ENCODE results near the gene APOA1.

APOA1 gene

DNA sequence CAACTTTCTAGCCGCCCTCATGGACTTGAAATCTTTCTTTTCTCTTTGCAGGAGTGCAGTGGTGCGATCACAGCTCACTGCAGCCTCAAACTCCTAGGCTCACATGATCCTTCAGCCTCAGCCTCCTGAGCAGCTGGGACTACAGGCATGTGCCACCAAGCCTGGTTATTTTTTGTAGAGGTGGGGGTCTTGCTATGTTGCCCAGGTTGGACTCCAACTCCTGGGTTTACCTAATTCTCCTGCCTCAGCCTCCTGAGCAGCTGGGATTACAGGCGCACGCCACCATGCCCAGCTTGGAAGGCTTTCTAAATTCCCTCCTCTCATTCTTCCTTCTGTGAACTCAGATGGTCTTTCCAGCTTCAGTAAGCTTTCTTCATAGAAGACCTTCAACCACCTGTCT, 4.7 kb upstream of the APOA1 start:
- Histone ChIP-seq H3K36me3 (ENCODE audit: insufficient read depth, low read length) (peaks cover 32% of the 10 kb centered on the region), H3K79me2 (ENCODE audit: insufficient read depth, low read length) (no peaks in the 10 kb centered on the region), H3K4me3 (ENCODE audit: low read depth in 1 of 2, low read length in 2 of 2) (no peak overlapping the region), H2AFZ (ENCODE audit: low read depth, low read length) (no peak overlapping the region), H3K9ac (ENCODE audit: low read depth, low read length) (no peak overlapping the region), H3K4me1 (ENCODE audit: insufficient read depth, low read length) (no peaks in the 10 kb centered on the region), H3K27me3 (ENCODE audit: insufficient read depth, low read length, poor library complexity) (no peaks in the 10 kb centered on the region), H3K27ac (ENCODE audit: low read length) (no peak overlapping the region), H3K4me2 (ENCODE audit: insufficient read depth, low read length) (no peak overlapping the region), H4K20me1 (ENCODE audit: insufficient read depth, low read length) (no peaks in the 10 kb centered on the region), H3K9me3 (ENCODE audit: insufficient read depth, low read length, severe bottlenecking) (no peaks in the 10 kb centered on the region)
- ATAC-seq (ENCODE audit: insufficient read depth, low read depth) (no peak), DNase-seq (no peak)
- no peak for TF ChIP-seq EZH2 (IDR thresholded peaks at IDR 0.05; ENCODE audit: borderline replicate concordance, low read depth, low read length, severe bottlenecking)
- TF ChIP-seq, protein P1, sequence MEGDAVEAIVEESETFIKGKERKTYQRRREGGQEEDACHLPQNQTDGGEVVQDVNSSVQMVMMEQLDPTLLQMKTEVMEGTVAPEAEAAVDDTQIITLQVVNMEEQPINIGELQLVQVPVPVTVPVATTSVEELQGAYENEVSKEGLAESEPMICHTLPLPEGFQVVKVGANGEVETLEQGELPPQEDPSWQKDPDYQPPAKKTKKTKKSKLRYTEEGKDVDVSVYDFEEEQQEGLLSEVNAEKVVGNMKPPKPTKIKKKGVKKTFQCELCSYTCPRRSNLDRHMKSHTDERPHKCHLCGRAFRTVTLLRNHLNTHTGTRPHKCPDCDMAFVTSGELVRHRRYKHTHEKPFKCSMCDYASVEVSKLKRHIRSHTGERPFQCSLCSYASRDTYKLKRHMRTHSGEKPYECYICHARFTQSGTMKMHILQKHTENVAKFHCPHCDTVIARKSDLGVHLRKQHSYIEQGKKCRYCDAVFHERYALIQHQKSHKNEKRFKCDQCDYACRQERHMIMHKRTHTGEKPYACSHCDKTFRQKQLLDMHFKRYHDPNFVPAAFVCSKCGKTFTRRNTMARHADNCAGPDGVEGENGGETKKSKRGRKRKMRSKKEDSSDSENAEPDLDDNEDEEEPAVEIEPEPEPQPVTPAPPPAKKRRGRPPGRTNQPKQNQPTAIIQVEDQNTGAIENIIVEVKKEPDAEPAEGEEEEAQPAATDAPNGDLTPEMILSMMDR (IDR thresholded peaks at IDR 0.05; ENCODE audit: borderline replicate concordance, extremely low read depth, low read length, poor library complexity, severe bottlenecking): no peak

DNA sequence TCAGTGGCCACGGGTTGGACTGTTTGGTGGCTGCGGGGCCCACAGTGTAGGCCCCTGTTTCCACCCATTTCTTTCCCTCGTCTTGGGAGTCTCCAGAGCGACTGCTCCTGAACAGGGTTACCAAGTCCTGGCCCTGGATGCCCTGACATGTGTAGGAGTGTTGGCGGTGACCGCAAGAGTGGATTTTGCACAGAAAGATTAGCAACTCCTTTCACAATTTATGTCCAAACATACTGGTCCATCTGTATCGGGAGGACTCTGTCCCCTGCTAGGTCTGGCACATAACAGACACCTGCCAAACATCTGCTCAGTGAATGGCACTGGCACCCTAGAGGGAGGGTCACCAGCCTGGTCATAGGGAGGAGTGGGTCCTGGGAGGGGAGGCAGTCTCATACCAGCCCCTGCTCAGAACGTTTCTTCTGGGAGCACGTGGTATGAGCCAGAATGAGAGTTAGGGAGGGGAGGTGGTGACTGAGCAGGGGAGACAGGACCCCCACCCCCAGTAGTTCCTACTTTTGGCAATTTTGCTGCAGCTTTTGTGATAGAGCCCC, 3.4 kb upstream of the APOA1 start:
- no peak overlapping the region for H3K9ac ChIP-seq (ENCODE audit: low read depth, low read length)
- no peak overlapping the region for H3K27ac ChIP-seq (ENCODE audit: low read length)
- TF ChIP-seq, protein P1 (IDR thresholded peaks at IDR 0.05; ENCODE audit: borderline replicate concordance, extremely low read depth, low read length, poor library complexity, severe bottlenecking): no peak
- no peak for TF ChIP-seq EZH2 (IDR thresholded peaks at IDR 0.05; ENCODE audit: borderline replicate concordance, low read depth, low read length, severe bottlenecking)
- DNase-seq: no peak
- peaks cover 10% of the 10 kb centered on the region for H3K4me1 ChIP-seq (ENCODE audit: insufficient read depth, low read length)
- H2AFZ ChIP-seq (ENCODE audit: low read depth, low read length): no peak overlapping the region
- no peak overlapping the region for H3K4me2 ChIP-seq (ENCODE audit: insufficient read depth, low read length)
- H4K20me1 ChIP-seq (ENCODE audit: insufficient read depth, low read length): no peaks in the 10 kb centered on the region
- ATAC-seq (ENCODE audit: insufficient read depth, low read depth): no peak
- no peaks in the 10 kb centered on the region for H3K9me3 ChIP-seq (ENCODE audit: insufficient read depth, low read length, severe bottlenecking)
- H3K4me3 ChIP-seq (ENCODE audit: low read depth in 1 of 2, low read length in 2 of 2): no peak overlapping the region
- no peaks in the 10 kb centered on the region for H3K27me3 ChIP-seq (ENCODE audit: insufficient read depth, low read length, poor library complexity)
- H3K36me3 ChIP-seq (ENCODE audit: insufficient read depth, low read length): peaks cover 19% of the 10 kb centered on the region
- no peaks in the 10 kb centered on the region for H3K79me2 ChIP-seq (ENCODE audit: insufficient read depth, low read length)

DNA sequence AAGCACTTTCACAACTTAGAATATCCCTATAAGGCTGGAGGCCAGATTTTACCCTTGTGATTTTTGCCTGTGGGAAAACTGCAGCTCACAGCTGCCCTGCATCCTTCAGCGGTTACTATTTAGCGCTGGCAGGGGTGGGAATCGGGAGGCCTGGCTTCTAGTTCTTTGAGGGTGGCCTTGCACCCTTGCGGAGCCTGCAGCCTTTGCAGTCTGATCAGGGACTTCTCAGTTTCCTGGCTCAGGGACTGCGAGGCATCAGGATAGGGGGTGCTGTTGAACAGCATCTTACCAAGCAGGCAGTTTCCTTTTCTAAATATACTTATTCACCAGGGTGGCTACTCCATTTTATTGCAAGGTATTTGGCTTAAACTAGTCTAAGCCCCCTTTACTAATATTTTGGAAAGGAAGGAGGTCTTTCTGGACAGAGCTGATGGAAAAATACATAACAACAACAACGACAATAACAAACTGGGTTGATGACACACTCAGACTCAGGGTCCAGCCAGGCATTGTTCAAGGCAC, 2.9 kb upstream of the APOA1 start:
- DNase-seq (peak; percentile 33), ATAC-seq (ENCODE audit: insufficient read depth, low read depth) (no peak)
- peaks cover 15% of the 10 kb centered on the region for H3K4me1 ChIP-seq (ENCODE audit: insufficient read depth, low read length)
- H3K27me3 ChIP-seq (ENCODE audit: insufficient read depth, low read length, poor library complexity): no peaks in the 10 kb centered on the region
- H3K79me2 ChIP-seq (ENCODE audit: insufficient read depth, low read length): no peaks in the 10 kb centered on the region
- no peak overlapping the region for H3K9ac ChIP-seq (ENCODE audit: low read depth, low read length)
- H4K20me1 ChIP-seq (ENCODE audit: insufficient read depth, low read length): no peaks in the 10 kb centered on the region
- TF ChIP-seq, protein P1 (IDR thresholded peaks at IDR 0.05; ENCODE audit: borderline replicate concordance, extremely low read depth, low read length, poor library complexity, severe bottlenecking): peak; percentile 60
- TF ChIP-seq EZH2 (IDR thresholded peaks at IDR 0.05; ENCODE audit: borderline replicate concordance, low read depth, low read length, severe bottlenecking): no peak
- H3K36me3 ChIP-seq (ENCODE audit: insufficient read depth, low read length): peaks cover 13% of the 10 kb centered on the region
- H3K27ac ChIP-seq (ENCODE audit: low read length): no peak overlapping the region
- H3K9me3 ChIP-seq (ENCODE audit: insufficient read depth, low read length, severe bottlenecking): no peaks in the 10 kb centered on the region
- H3K4me2 ChIP-seq (ENCODE audit: insufficient read depth, low read length): no peak overlapping the region
- H2AFZ ChIP-seq (ENCODE audit: low read depth, low read length): no peak overlapping the region
- H3K4me3 ChIP-seq (ENCODE audit: low read depth in 1 of 2, low read length in 2 of 2): no peak overlapping the region
